H54 (cell line): ENCODE data around the gene INHA.

Experiments used
- DNase-seq: peaks from one replicate; pipeline ENCODE4 v3.0.0; 2011; ENCODE audit warnings: low spot score, mixed read lengths; ENCODE audit not compliant: insufficient read length
- FAIRE-seq: peaks from 3 replicates; lab custom pipeline; 2011; peaks lifted over from hg19 to GRCh38; lab: Jason Lieb, UNC
- POLR2A ChIP-seq: IDR thresholded peaks from 2 replicates; pipeline ENCODE4 v1.6.1; 2011; ENCODE audit warnings: low read depth, mild to moderate bottlenecking, low read length

INHA gene

DNA sequence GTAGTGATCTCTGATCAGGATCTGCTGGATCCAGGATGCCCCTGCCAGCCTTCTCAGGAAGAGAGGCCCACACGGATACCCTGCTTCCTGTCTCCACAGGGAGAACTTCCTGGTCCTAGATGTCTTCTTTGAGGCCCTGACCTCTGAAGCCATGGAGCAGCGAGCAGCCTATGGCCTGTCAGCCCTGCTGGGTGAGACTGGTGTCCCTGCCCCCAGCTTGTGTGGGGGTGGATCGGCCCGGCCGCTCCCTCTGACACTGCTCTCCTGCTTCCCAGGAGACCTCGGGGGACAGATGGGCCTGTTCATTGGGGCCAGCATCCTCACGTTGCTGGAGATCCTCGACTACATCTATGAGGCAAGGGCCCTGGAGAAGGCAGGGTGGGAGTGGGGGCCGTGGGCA lies 35.1 kb upstream of the INHA start:
- no peak for TF ChIP-seq POLR2A
- FAIRE-seq = no peak
- no peak for DNase-seq

DNA sequence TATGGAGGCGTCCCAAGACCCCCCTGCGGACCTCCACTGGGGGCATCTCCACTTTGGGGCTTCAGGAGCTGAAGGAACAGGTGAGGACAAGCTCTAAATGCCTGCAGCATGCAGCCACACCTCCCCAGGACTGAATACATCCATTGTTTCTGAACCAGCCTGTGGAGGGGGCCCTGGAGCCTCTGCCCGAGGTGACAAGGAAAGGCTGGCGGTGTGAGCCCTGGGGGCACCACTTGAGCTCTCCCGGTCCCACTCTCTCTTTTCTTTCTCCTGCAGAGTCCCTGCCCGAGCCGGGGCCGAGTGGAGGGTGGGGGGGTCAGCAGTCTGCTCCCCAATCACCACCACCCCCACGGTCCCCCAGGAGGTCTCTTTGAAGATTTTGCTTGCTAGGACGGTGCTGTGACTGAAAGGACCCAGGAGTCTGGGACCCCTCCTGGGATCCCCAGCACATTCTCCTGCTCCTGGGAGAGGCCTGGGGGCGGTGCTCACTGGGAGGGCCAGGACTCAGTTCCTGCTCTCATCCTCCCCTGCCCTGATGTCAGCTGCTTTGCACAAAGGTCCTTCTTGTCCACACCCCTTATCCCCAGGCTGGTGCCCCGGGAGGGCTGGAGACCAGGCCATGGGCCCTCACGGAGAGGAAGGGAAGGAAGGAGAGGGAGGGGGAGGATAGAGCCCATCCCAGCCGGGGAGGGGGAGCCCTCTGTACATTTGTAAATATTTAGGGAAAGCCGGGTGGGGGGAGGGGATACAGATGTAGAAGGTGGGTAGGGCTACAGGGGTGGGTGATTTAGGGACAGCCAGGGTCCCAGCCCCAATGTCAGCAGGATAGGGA lies 34.2 kb upstream of the INHA start:
- no peak for FAIRE-seq
- TF ChIP-seq POLR2A = no peak
- no peak for DNase-seq

DNA sequence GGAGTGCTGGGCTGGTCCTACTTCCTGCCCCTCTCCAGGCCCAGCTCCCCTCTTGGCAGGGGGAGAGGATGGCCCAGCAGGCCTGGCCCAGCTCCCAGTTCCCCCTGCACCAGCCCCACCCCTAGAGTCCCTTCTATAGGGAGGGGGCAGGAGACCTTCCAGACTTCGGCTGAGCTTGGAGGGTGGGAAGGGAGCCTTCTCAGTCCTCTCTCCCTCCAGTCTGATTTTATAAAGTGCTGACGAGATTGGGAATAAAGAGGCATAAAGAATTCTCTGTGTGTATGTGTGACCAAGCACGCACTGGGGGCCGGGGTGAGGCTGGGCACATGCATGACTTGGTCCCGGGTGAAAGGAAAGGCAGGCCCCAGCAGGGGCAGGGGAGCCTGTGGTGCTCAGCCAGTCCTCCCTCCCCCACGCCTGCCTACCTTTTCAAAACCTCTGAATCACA lies 33.6 kb upstream of the INHA start:
- no peak for TF ChIP-seq POLR2A
- DNase-seq (no peak), FAIRE-seq (no peak)

DNA sequence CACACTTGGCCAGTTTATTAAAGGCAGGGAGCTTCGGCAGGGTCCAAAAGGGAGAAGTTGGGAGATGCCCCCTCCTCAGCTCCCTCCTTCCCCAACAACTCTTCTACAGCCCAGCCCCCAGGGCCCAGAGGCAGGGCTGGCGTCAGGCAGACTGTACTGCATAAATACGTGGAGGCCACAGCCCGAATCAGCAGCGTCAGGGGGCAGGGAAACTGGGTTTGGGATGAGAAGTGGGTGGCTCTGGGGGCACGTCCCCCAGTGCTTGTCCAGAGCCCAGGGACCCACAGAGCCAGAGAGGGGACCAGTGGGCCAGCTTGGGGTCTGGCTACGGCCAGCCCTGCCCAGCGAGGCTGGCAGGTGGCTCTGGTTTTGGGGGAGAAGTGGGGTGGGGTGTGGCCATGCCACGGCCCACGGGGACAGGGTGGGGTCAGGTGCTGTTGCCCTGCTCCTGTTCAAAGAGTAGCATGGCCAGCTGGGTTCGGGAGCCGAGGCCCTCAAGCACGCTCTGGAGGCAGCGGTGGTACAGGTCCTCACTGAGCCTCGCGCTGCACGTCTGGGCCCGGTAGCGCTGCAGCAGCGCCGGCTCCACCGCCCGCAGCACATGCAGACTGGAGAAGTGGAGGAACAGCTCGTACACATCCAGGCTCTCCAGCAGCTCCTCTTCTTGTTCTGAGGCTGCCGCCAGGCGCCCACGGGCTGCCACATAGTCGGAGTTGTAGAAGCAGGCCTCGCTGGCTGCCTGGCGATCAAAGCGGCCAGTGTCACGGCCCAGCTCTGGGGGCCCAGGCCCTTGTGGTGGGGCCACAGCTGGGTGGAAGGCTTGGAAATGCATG lies 32.9 kb upstream of the INHA start:
- FAIRE-seq (no peak), DNase-seq (no peak)
- TF ChIP-seq POLR2A = no peak

DNA sequence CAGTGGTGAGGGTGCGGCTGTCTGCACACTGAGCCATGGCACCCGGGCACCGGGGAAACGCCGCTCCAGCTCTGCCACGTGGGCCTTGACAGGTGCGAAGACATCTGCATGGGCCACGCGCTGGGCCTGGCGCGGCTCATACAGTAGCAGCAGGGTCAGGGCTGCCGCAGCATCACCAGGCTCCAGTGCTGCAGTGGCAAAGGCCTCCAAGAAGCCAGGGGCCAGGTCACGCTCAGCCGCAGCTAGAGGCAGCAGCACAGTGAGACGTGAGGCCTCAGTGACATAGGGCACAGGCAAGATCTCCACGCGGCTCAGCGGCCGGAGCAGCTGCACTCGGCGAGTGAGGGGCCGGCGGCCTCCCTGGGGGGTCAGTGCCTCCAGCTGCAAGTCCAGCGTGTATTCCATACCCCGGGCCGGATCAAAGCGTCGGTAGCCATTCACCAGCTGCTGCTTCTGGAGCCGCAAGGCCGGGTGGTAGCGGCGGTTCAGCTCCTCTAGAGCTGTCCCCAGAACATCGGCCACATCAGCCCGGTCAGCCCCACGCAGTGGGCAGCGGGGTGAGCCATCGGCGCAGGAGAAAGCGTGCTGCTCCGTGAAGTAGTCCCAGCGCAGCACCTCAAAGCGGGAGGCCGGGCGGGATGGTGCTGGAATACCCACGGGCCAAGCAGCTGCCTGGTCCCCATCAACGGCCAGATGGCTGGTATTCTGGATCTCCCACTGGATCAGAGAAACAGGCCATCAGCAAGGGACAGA lies 32.0 kb upstream of the INHA start:
- DNase-seq (no peak), FAIRE-seq (no peak)

DNA sequence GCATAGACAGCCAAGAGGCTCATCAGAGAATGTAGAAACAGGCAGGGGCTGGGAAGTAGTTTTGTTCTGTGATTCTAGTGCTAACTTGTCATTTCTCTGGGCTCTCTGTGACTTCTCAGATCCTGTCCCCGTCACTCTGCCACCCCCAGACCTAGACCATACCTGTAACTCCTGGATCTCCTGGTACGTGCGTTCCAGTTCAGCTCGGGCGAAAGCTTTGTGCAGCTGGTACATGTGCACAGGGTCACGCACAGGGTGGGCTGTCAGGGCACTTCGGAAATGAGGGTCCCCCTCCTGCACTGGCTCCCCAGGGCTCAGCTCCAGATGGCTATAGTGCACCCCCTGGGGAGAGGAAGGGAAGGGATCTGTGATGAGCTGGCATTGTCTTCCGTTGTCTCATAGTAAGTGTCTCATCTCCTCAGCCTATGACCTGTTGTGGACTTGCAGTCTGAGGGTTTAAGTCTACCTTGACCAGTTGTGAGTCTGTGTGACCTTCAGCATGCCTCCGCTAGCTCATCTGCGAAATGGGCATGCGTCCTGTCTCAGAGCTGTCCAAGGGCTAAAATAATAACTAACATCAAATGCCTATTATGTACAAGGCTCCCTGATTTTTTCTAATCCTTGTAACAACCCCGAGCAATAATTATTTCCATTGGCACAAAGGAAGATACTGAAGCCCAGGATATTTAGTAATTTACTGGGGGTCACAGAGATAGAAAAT lies 31.2 kb upstream of the INHA start:
- TF ChIP-seq POLR2A = no peak
- FAIRE-seq (no peak), DNase-seq (no peak)

More for the DNA sequence above, 32.0 kb upstream of the INHA start:
- no peak for TF ChIP-seq POLR2A

DNA sequence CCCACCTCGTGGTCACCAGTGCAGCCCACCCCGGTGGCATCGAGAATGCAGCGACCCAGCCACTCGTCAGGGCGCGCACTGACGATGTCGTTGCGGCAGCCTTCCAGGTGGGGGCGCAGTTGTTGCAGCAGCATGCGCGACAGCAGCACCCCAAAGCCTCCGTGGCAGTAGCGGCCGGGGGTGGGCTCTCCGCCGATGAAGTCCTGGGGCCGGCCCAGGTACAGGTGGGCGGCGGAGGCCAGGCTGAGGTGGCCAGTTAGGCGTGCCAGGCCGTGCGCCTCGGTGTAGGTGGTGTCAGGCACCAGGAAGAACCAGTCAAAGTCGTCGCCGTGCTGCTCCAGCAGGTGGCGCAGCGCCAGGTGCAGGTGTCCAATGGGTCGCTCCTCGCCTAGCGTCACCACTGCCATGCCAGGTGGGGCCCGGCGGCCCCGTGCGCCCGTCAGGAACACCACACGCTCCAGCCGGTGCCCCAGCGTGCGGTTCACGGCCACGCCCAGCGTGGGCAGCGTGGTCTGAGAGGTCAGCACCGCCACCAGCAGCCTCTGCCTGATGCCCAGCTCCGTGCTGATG lies 30.4 kb upstream of the INHA start:
- no peak for TF ChIP-seq POLR2A
- DNase-seq = no peak

DNA sequence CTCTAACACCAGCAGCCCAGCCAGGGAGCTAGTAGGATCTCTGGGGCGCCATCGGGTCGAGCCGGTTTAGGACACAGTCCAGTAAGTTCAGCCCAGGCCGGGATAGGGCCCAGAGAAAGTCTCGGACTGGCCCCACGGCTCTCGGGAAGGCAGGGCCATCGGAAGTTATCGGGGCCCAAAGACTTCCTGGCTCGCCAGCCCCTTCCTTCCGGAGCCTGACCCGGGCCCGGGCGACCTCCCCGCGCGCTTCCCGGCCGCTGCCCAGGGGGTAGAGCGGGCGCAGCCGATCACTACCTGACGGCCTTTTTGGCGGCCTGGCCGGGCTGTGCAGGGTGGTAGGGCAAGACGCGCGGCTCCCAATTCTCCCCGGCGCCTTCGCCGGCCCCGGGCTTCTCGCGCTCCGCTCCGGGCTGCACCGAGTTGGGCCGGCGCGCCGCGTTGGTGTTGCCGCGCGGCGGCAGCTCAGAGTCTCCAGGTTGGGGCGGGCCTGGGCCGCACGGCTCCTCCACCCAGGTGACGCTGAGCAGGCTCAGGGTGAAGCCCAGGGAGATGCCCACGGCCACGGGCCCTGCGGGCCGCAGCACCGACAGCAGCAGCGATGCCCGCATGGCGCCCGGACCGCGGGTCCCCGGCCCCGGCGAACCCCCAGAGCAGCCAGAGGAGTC lies 29.0 kb upstream of the INHA start:
- FAIRE-seq (no peak), DNase-seq (peak; percentile 72)
- TF ChIP-seq POLR2A = no peak

More for the DNA sequence above, 30.4 kb upstream of the INHA start:
- FAIRE-seq = no peak

DNA sequence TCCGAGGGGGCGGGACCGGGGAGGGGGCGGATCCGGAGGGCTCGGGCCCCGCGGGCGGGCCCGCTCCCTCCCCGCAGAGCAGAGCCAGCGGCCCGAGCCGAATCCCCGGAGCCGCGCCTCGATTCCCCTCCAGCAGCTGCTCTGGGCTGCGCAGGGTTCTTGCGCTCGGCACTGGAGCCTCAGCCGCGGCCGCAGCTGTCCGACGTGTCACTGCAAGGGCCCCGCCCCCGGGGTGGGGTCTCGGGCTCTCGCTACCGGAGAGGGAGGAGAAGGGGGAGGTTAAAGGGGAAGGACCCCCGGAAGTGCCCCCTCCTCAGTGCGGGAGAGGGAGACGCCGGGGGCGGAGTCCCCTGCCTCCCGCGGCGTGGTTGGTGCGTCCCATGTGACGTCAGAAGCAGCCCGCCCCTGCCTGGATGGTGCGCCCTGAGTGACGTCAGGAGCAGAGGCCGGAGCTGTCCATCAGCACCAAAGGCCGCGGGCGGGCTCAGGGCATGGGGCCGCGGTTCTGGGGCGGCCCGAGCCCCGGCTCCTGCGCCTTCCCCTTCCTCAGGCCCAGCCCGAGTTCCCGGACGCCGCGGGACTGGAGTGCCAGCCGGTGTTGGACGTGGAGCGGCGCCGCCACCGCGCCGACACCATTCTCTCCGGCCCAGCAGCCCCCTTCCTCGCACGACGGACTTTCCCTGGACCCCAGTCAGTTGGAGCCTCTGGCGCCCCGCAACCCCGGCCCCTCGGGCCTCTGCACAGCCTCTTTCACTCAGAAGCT lies 28.3 kb upstream of the INHA start, which contains the start of the genes CHPF and TMEM198:
CHPF (minus strand) TSS at position 214 of the 763 bp plus-strand sequence. CDS start 271 bp downstream, outside the sequence.
TMEM198 (plus strand) TSS at position 433 of the 763 bp plus-strand sequence. CDS start 700 bp downstream, outside the sequence.
- TF ChIP-seq POLR2A = peak; percentile 42; the same call in 1 of the 2 replicates
- DNase-seq = peak; percentile 98
- no peak for FAIRE-seq

DNA sequence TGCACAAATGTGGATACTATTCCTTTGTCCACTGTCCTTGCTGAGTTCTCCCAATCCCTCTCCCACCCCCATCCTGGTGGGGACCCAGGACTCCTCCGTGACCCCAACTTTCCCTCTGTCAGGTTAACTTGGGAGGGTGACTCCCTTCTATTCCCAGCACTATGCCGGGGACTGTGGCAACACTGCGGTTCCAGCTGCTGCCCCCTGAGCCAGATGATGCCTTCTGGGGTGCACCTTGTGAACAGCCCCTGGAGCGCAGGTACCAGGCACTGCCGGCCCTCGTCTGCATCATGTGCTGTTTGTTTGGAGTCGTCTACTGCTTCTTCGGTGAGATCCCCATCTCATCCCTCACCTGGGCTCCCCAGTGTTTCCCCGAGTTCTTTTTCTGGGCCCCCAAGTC lies 27.5 kb upstream of the INHA start:
- no peak for TF ChIP-seq POLR2A
- no peak for FAIRE-seq
- no peak for DNase-seq

DNA sequence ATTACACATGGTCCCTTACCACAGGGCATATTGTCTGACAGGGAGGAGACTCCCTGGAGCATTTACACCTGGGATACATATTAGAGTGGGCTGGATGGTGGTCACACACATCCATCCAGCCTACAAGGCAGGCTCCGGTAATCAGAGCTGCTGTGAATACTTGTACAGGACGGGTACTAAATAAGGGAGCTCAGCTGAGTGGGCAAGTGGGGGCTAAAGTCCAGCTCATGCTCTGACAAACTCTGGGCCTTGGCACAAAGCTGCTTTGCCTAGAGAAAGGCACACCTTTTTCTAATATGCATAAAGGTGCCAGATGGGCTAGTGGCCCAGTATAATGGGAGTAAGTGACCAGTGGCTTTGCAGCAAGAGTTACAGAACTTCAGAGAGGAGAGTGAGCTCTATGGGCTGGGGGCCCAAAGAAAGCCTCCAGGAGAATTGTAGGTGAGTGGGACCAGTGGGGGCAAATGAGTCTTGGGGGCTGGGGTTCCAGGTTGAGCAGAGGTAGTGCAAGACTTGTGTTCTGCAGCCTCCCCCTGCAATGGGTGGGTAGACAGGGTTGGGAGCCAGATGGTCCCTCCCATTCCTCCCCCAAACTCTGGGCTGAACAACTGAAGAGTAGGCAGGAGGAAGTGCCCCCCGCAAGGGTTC lies 26.7 kb upstream of the INHA start:
- DNase-seq = no peak
- no peak for FAIRE-seq
- TF ChIP-seq POLR2A = no peak
